Osteocyte (in vitro differentiated cells): ENCODE measurements around the gene PPP1CB. TPM values are rescaled to one million over a fixed set of nuclear protein-coding genes. Genes with fewer than 3 reads are reported as not detected.
"Not testable (repeated sequence)": the region's sequence is repeated elsewhere in the genome, so short reads cannot be mapped to it uniquely, and the experiment has no call there.

Experiments used
- DNase-seq: peaks from one replicate; pipeline ENCODE4 v3.0.0; 2021; ENCODE audit warnings: mixed read lengths; ENCODE audit not compliant: unreplicated experiment; ENCODE audit errors: extremely low spot score
- H3K27ac Mint-ChIP-seq: one replicate; pipeline ENCODE4 v1.8.0; 2021; ENCODE audit warnings: mild to moderate bottlenecking, mixed read lengths; ENCODE audit not compliant: unreplicated experiment
- H3K27me3 Mint-ChIP-seq: one replicate; pipeline ENCODE4 v1.8.0; 2021; ENCODE audit warnings: mixed read lengths; ENCODE audit not compliant: unreplicated experiment
- H3K36me3 Mint-ChIP-seq: one replicate; pipeline ENCODE4 v1.8.0; 2021; ENCODE audit warnings: mixed read lengths; ENCODE audit not compliant: unreplicated experiment
- H3K4me1 Mint-ChIP-seq: one replicate; pipeline ENCODE4 v1.8.0; 2021; ENCODE audit warnings: mixed read lengths; ENCODE audit not compliant: unreplicated experiment
- H3K4me3 Mint-ChIP-seq: one replicate; pipeline ENCODE4 v1.8.0; 2021; ENCODE audit warnings: mild to moderate bottlenecking, moderate library complexity, mixed read lengths; ENCODE audit not compliant: unreplicated experiment
- H3K9me3 Mint-ChIP-seq: one replicate; pipeline ENCODE4 v1.8.0; 2021; ENCODE audit warnings: mixed read lengths; ENCODE audit not compliant: unreplicated experiment
- CTCF ChIP-seq: fragments of 200-600 bp; sonication (generic); IDR thresholded peaks from 2 replicates; pipeline ENCODE4 v1.5.0; 2021; ENCODE audit warnings: antibody characterized with exemption, mild to moderate bottlenecking, moderate library complexity
- total RNA-seq: library from RNA; stranded (reverse); gene quantifications from 2 replicates; pipeline ENCODE4 v1.2.1, GENCODE V29; 2021

The PPP1CB gene
- total RNA-seq, 1 donor from 2014 or later: 198 TPM

- Mint-ChIP-seq H3K4me3 (no peak overlapping the region), H3K4me1 (peaks cover 5% of the 10 kb centered on the region), H3K27ac (no peak overlapping the region), H3K36me3 (peaks cover 44% of the 10 kb centered on the region), H3K9me3 (no peaks in the 10 kb centered on the region), H3K27me3 (no peaks in the 10 kb centered on the region)
- no peak for TF ChIP-seq CTCF
- DNase-seq: no peak
Measured at GRCh38 chr2:28780496-28780895, 28.9 kb downstream of the PPP1CB start.

GRCh38 chr2:28782423-28782822 is 30.8 kb downstream of the PPP1CB start:
- no peak for TF ChIP-seq CTCF
- Mint-ChIP-seq H3K27ac (no peak overlapping the region), H3K4me3 (no peak overlapping the region), H3K4me1 (no peaks in the 10 kb centered on the region), H3K27me3 (no peaks in the 10 kb centered on the region), H3K36me3 (peaks cover 44% of the 10 kb centered on the region), H3K9me3 (no peaks in the 10 kb centered on the region)
- no peak for DNase-seq

- H3K4me1 Mint-ChIP-seq, H3K27ac Mint-ChIP-seq, DNase-seq, H3K4me3 Mint-ChIP-seq, H3K27me3 Mint-ChIP-seq, H3K9me3 Mint-ChIP-seq: not testable (repeated sequence)
- peaks cover 51% of the 10 kb centered on the region for H3K36me3 Mint-ChIP-seq
Measured at GRCh38 chr2:28784570-28784969, 32.9 kb downstream of the PPP1CB start.

GRCh38 chr2:28796620-28797019 is 45.0 kb downstream of the PPP1CB start:
- H3K27ac Mint-ChIP-seq: no peak overlapping the region
- H3K27me3 Mint-ChIP-seq: no peaks in the 10 kb centered on the region
- peaks cover 28% of the 10 kb centered on the region for H3K9me3 Mint-ChIP-seq
- H3K4me3 Mint-ChIP-seq: no peak overlapping the region
- no peak for TF ChIP-seq CTCF
- DNase-seq: no peak
- H3K36me3 Mint-ChIP-seq: peaks cover 71% of the 10 kb centered on the region
- peaks cover 2% of the 10 kb centered on the region for H3K4me1 Mint-ChIP-seq

- H3K36me3 Mint-ChIP-seq: peaks cover 54% of the 10 kb centered on the region
- no peaks in the 10 kb centered on the region for H3K27me3 Mint-ChIP-seq
- peak overlapping the region; percentile 34 for H3K27ac Mint-ChIP-seq
- H3K9me3 Mint-ChIP-seq: peaks cover 11% of the 10 kb centered on the region
- no peak for TF ChIP-seq CTCF
- no peak overlapping the region for H3K4me3 Mint-ChIP-seq
- DNase-seq: no peak
- peaks cover 2% of the 10 kb centered on the region for H3K4me1 Mint-ChIP-seq
Measured at GRCh38 chr2:28801726-28802125, 50.1 kb downstream of the PPP1CB start.

- DNase-seq: no peak
- H3K27me3 Mint-ChIP-seq: no peaks in the 10 kb centered on the region
- no peak overlapping the region for H3K4me3 Mint-ChIP-seq
- no peaks in the 10 kb centered on the region for H3K9me3 Mint-ChIP-seq
- H3K4me1 Mint-ChIP-seq: peaks cover 2% of the 10 kb centered on the region
- peak overlapping the region; percentile 52 for H3K27ac Mint-ChIP-seq
- no peak for TF ChIP-seq CTCF
- peaks cover 43% of the 10 kb centered on the region for H3K36me3 Mint-ChIP-seq
Measured at GRCh38 chr2:28802975-28803429, 51.4 kb downstream of the PPP1CB start.
